ENCODE data around the gene PKIB. TPM values are rescaled to one million over a fixed set of nuclear protein-coding genes. Genes with fewer than 3 reads are reported as not detected.

PKIB gene
- total RNA-seq, 4 donors from 2014 or later, result 0.26 to 6.7 (median 3.2) TPM

DNA sequence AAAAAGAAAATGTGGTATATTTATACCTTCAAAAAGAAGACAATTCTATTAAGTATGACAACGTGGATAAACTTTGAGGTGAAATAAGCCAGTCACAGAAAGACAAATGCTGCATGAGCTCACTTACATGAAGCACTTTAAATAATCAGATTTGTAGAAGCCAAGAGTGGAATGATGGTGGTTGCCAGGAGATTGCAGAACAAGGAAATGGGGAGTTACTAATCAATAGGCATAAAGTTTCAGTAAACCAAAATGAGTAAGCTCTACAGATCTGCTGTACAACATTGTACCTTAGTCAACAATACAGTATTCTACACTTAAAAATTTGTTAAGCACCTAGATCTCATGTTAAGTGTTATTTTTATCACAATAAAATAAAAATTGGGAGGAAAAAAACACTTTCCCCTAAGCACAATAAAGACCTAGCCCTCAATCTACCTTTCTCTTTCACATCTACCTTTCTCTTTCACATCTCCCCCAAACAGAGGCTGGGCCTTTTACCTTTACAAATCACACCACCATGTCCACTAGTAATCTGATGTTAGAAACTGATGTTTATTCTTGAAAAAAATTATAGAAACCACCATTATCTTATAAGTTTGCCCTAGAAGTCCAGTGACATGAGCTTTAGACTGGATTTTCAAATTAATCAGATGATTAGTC lies 73.9 kb downstream of the PKIB start:
- no peak overlapping the region for H3K4me3 ChIP-seq
- H3K27me3 ChIP-seq, result no peaks in the 10 kb centered on the region
- 52 to 60% methylated on average over 1 of the region's 1 CpG for WGBS, 2 donors
- H3K36me3 ChIP-seq, result no peaks in the 10 kb centered on the region
- intact Hi-C loops (cut with DNase I), result no loop called here
- DNase-seq, result no peak
- no peak overlapping the region for H3K27ac ChIP-seq
- no peaks in the 10 kb centered on the region for H3K4me1 ChIP-seq
- no peak for TF ChIP-seq POLR2A (IDR thresholded peaks at IDR 0.05)
- TF ChIP-seq CTCF (IDR thresholded peaks at IDR 0.05), result no peak
- H3K9me3 ChIP-seq, result no peaks in the 10 kb centered on the region

DNA sequence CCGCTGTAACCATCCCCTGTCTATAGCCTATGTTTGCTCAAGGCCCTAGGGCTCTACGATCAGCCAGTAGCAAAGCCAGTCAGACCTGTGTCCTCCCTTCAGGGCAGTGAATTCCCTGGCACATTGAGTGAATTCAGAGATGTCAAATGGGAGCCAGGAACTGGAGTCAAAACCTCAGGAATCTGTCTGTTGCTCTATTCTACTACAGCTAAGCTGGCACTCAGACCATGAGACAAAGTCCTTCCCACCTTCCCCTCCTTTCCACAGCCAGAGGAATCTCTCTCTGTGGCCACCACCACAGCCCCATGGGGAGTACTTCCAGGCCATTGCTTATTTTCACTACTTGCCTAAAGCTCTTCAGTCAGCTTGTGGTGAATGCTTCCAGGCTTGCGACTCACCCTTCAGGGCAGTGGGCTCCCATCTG lies 82.0 kb downstream of the PKIB start:
- H3K4me1 ChIP-seq, result no peaks in the 10 kb centered on the region
- H3K4me3 ChIP-seq, result no peak overlapping the region
- WGBS, 2 donors, result 57% methylated on average over 2 of the region's 3 CpGs; no CpG with 5 or more reads in 1 of the 2 donors
- no peak for DNase-seq
- H3K27me3 ChIP-seq, result no peaks in the 10 kb centered on the region
- no peaks in the 10 kb centered on the region for H3K9me3 ChIP-seq
- intact Hi-C loops (cut with DNase I), result no loop called here
- H3K27ac ChIP-seq, result no peak overlapping the region
- no peak for TF ChIP-seq POLR2A (IDR thresholded peaks at IDR 0.05)
- TF ChIP-seq CTCF (IDR thresholded peaks at IDR 0.05), result no peak
- H3K36me3 ChIP-seq, result no peaks in the 10 kb centered on the region

DNA sequence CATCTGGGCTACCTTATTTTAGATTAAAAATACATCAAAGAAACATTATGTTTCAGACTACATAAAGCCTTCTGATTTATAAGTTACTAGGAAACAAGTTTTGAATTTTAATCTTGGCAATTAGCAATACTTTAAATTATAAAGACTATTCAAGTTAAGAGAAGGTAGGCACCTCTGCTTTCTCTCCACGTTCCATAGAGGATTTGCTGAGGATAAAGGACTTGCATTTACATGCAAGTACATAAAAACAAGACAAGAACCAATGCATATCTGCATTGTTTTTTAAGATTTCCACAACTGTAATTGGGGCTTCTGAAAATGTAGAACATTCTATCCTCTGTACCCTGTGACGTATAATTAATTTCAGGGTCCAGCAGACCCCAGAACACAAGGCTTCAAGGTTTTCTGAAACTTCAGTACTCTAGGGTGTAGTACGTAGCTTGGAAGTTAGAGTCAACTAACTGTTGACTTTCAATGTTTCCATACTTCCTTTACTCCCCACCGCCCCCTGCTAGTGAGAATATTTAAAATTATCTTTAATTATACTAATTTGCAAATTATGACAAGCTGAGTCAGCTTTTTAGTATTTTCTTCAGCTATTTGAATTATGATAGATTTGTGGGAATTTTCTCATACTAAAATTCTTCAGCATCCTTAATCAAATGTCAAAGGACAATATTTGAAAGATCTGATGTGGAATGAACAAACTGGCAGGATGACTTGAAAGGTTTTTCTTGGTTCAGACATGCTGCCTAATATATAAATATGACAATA lies 82.8 kb downstream of the PKIB start:
- H3K27ac ChIP-seq, result no peak overlapping the region
- H3K27me3 ChIP-seq, result no peaks in the 10 kb centered on the region
- WGBS, 2 donors, result 64 to 67% methylated on average over 4 of the region's 4 CpGs
- H3K9me3 ChIP-seq, result no peaks in the 10 kb centered on the region
- intact Hi-C loops (cut with DNase I), result no loop called here
- no peak for DNase-seq
- no peak for TF ChIP-seq CTCF (IDR thresholded peaks at IDR 0.05)
- no peak for TF ChIP-seq POLR2A (IDR thresholded peaks at IDR 0.05)
- H3K4me1 ChIP-seq, result no peaks in the 10 kb centered on the region
- no peak overlapping the region for H3K4me3 ChIP-seq
- no peaks in the 10 kb centered on the region for H3K36me3 ChIP-seq

- Histone ChIP-seq H3K27me3 (no peaks in the 10 kb centered on the region), H3K4me3 (no peak overlapping the region), H3K27ac (no peak overlapping the region), H3K4me1 (no peaks in the 10 kb centered on the region), H3K36me3 (no peaks in the 10 kb centered on the region), H3K9me3 (no peaks in the 10 kb centered on the region)
- no peak for DNase-seq
- intact Hi-C loops (cut with DNase I), result no loop called here
- TF ChIP-seq CTCF (IDR thresholded peaks at IDR 0.05) (no peak), POLR2A (IDR thresholded peaks at IDR 0.05) (no peak)
- WGBS, 2 donors, result 44 to 69% methylated on average over 1 of the region's 1 CpG
Measured at GRCh38 chr6:122694075-122694474, 83.9 kb downstream of the PKIB start.

GRCh38 chr6:122694602-122695001 lies 84.4 kb downstream of the PKIB start:
- H3K27me3 ChIP-seq, result no peaks in the 10 kb centered on the region
- no peak for DNase-seq
- no peak for TF ChIP-seq CTCF (IDR thresholded peaks at IDR 0.05)
- no peak for TF ChIP-seq POLR2A (IDR thresholded peaks at IDR 0.05)
- H3K4me1 ChIP-seq, result no peaks in the 10 kb centered on the region
- intact Hi-C loops (cut with DNase I), result no loop called here
- H3K4me3 ChIP-seq, result no peak overlapping the region
- no peak overlapping the region for H3K27ac ChIP-seq
- H3K9me3 ChIP-seq, result no peaks in the 10 kb centered on the region
- no peaks in the 10 kb centered on the region for H3K36me3 ChIP-seq
- 55 to 59% methylated on average over 3 of the region's 3 CpGs for WGBS, 2 donors

All from esophagus squamous epithelium (tissue), 5 donors.